ENCODE measurements around the gene RAB3C.

DNA sequence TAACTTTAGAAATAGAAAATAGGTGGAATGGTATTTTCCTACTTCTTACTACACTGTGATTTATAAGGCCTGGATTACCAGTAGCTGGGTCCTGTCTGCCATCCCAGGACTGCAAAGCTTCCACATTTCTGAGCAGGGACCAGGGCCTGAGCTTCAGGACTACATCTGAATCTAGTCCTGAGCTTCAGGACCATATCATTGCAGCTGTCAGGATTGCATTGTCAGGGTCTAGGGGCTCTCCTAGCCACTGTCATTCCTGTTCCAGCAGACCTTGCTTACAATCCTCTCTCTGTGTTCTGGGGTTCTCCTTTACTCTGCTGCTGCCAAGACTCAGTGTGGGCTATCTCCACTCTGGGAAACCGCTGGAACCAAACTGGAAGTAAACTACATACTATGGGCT is 16.3 kb downstream of the RAB3C start:
- no peak for TF ChIP-seq EZH2 (optimal IDR thresholded peaks at IDR 0.05; ENCODE audit: low read depth, low read length)
- TF ChIP-seq, protein P1, sequence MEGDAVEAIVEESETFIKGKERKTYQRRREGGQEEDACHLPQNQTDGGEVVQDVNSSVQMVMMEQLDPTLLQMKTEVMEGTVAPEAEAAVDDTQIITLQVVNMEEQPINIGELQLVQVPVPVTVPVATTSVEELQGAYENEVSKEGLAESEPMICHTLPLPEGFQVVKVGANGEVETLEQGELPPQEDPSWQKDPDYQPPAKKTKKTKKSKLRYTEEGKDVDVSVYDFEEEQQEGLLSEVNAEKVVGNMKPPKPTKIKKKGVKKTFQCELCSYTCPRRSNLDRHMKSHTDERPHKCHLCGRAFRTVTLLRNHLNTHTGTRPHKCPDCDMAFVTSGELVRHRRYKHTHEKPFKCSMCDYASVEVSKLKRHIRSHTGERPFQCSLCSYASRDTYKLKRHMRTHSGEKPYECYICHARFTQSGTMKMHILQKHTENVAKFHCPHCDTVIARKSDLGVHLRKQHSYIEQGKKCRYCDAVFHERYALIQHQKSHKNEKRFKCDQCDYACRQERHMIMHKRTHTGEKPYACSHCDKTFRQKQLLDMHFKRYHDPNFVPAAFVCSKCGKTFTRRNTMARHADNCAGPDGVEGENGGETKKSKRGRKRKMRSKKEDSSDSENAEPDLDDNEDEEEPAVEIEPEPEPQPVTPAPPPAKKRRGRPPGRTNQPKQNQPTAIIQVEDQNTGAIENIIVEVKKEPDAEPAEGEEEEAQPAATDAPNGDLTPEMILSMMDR (IDR thresholded peaks at IDR 0.05; ENCODE audit: low read length), result no peak
